Stimulated activated CD4-positive, alpha-beta T cell treated with anti-CD3 and anti-CD28 coated beads, Interleukin-4, amount 100 ng/mL, for 48 hours (primary cell): ENCODE measurements around the gene SCAI.
"Not testable (repeated sequence)": the region's sequence is repeated elsewhere in the genome, so short reads cannot be mapped to it uniquely, and the experiment has no call there.

Experiments used
- DNase-seq, 2 donors: peaks; one replicate each; pipeline ENCODE4 v3.0.0-alpha.2; 2020; ENCODE audit warnings: low read depth in 2 of 2

Gene SCAI

GRCh38 chr9:125143377-125144090 is at the start of gene SCAI:
Gene SCAI (minus strand): TSS chr9:125143528. CDS start chr9:125143437, 91 bp downstream.
- peak; percentile 95 to 98 for DNase-seq

- DNase-seq = peak in 1 of 2 donors; percentile 14
These were observed 47.1 kb upstream of the SCAI start for GRCh38 chr9:125190361-125190801.

- DNase-seq = peak; percentile 97 to 98
These were observed 46.3 kb upstream of the SCAI start, which contains the start of gene PPP6C for GRCh38 chr9:125189361-125190289. Gene PPP6C (minus strand): TSS chr9:125189803. CDS start chr9:125189718, 85 bp downstream.

- peak in 1 of 2 donors; percentile 10 for DNase-seq
These were observed 45.7 kb upstream of the SCAI start for GRCh38 chr9:125189011-125189360.

- DNase-seq = no peak
These were observed 40.2 kb upstream of the SCAI start for GRCh38 chr9:125183561-125183960.

GRCh38 chr9:125183054-125183453 is 39.7 kb upstream of the SCAI start:
- DNase-seq = no peak

GRCh38 chr9:125181756-125182155 is 38.4 kb upstream of the SCAI start:
- DNase-seq = not testable (repeated sequence)

- no peak for DNase-seq
These were observed 37.5 kb upstream of the SCAI start for GRCh38 chr9:125180876-125181275.

- DNase-seq = not testable (repeated sequence)
These were observed 36.4 kb upstream of the SCAI start for GRCh38 chr9:125179776-125180175.

GRCh38 chr9:125177888-125178287 is 34.6 kb upstream of the SCAI start:
- no peak for DNase-seq

- no peak for DNase-seq
These were observed 33.3 kb upstream of the SCAI start for GRCh38 chr9:125176636-125177035.

GRCh38 chr9:125172031-125172755 is 28.9 kb upstream of the SCAI start:
- DNase-seq = no peak

GRCh38 chr9:125169895-125170294 is 26.6 kb upstream of the SCAI start:
- no peak for DNase-seq

- no peak for DNase-seq
These were observed 23.4 kb upstream of the SCAI start for GRCh38 chr9:125166762-125167161.

GRCh38 chr9:125162891-125163290 is 19.6 kb upstream of the SCAI start:
- DNase-seq = not testable (repeated sequence)

GRCh38 chr9:125161284-125161918 is 18.1 kb upstream of the SCAI start:
- DNase-seq = no peak

- DNase-seq = no peak
These were observed 17.4 kb upstream of the SCAI start for GRCh38 chr9:125160750-125161149.

- no peak for DNase-seq
These were observed 13.2 kb upstream of the SCAI start for GRCh38 chr9:125156551-125156950.

GRCh38 chr9:125153712-125154367 is 10.5 kb upstream of the SCAI start:
- no peak for DNase-seq

GRCh38 chr9:125151730-125152129 is 8.4 kb upstream of the SCAI start:
- DNase-seq = no peak
